SU-DHL-6 (cell line): ENCODE results near the gene PRICKLE2.

Experiments
- EZH2phosphoT487 ChIP-seq: fragments of 200-600 bp; sonication (generic), shearing (Covaris generic); conservative IDR thresholded peaks from 2 replicates; pipeline ENCODE4 v1.6.1; 2018; ENCODE audit warnings: mild to moderate bottlenecking, antibody characterized with exemption, low read length, moderate library complexity, mixed read lengths
- TF ChIP-seq, protein P1 (sequence below): fragments of 200-600 bp; sonication (generic); IDR thresholded peaks from one replicate; pipeline ENCODE4 v1.5.1; 2017; ENCODE audit warnings: antibody characterized with exemption, mild to moderate bottlenecking, low read length, moderate library complexity; ENCODE audit not compliant: insufficient read depth, poor library complexity, severe bottlenecking

- TF ChIP-seq, protein P1, sequence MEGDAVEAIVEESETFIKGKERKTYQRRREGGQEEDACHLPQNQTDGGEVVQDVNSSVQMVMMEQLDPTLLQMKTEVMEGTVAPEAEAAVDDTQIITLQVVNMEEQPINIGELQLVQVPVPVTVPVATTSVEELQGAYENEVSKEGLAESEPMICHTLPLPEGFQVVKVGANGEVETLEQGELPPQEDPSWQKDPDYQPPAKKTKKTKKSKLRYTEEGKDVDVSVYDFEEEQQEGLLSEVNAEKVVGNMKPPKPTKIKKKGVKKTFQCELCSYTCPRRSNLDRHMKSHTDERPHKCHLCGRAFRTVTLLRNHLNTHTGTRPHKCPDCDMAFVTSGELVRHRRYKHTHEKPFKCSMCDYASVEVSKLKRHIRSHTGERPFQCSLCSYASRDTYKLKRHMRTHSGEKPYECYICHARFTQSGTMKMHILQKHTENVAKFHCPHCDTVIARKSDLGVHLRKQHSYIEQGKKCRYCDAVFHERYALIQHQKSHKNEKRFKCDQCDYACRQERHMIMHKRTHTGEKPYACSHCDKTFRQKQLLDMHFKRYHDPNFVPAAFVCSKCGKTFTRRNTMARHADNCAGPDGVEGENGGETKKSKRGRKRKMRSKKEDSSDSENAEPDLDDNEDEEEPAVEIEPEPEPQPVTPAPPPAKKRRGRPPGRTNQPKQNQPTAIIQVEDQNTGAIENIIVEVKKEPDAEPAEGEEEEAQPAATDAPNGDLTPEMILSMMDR = no peak
- TF ChIP-seq EZH2phosphoT487 = no peak
These were observed 46.4 kb upstream of the PRICKLE2 start for GRCh38 chr3:64271631-64272030.
